Upper lobe of left lung (tissue), 4 donors: ENCODE data around the gene HAPLN2.

Source experiments
- CTCF ChIP-seq, 6 experiments: fragments of 450-650 bp in 4 of 6; fragments of 200-600 bp in 2 of 6; sonication (generic) in 2 of 6; IDR thresholded peaks; one replicate each; pipeline ENCODE4 v1.5.1; 2016 to 2019; ENCODE audit warnings: antibody characterized with exemption in 6 of 6
- POLR2A ChIP-seq, 4 donors: fragments of 450-650 bp; IDR thresholded peaks; one replicate each; pipeline ENCODE4 v1.5.1; 2016 to 2017; ENCODE audit warnings: antibody characterized with exemption in 4 of 4, mild to moderate bottlenecking in 2 of 4

GRCh38 chr1:156596426-156596825, 22.8 kb upstream of the HAPLN2 start:
- TF ChIP-seq POLR2A (IDR thresholded peaks at IDR 0.05), result no peak
- no peak for TF ChIP-seq CTCF (IDR thresholded peaks at IDR 0.05)
